ENCODE measurements around the gene ZNF808. TPM values are rescaled to one million over a fixed set of nuclear protein-coding genes. Genes with fewer than 3 reads are reported as not detected.
"Not testable (repeated sequence)": the region's sequence is repeated elsewhere in the genome, so short reads cannot be mapped to it uniquely, and the experiment has no call there.

ZNF808 gene
- total RNA-seq, 1 donor from 2014 or later, result 12.6 TPM

DNA sequence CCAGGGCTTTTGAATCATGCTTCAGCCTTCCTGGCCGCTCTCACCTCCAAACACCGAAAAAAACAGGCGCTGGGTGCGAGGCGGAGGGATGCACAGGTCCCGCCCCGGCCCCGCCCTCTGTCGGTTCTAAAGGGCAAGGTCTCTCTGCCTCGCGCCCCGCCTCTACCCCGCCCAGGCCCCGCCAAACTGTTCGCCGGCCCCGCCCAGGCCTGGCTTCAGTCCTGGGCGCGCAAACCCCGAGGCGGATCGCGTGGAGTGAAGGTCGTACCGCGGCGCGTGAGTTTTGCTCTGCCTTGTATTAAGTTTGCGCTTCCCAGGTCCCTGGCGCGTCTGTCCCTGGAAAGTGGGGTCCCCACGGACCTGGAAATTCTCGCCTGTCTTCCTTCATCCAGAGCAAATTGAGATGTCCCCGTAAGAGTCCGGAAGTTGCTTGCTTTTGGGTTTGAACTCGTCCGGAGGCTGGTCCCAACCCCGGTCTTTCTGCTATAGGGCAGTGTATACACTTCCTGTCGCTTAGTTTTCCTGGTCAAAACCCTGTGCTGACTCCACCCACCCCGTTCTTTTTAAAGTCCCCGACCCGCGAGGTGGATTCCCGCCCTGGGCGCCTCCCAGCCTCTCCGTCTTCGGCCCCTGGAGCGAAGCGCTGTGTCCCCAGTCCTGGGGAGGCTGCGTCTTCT is 8.4 kb downstream of the ZNF808 start:
- Histone ChIP-seq H3K27me3 (ENCODE audit: control insufficient read depth, insufficient read depth, low read length) (no peaks in the 10 kb centered on the region), H3K36me3 (ENCODE audit: control insufficient read depth, insufficient read depth, low read length) (peaks cover 2% of the 10 kb centered on the region), H3K4me3 (ENCODE audit: low read depth, low read length) (peak overlapping the region; percentile 41)
- DNase-seq (ENCODE audit: low read depth), result peak; percentile 69
- no peak for FAIRE-seq
- TF ChIP-seq, protein P1, sequence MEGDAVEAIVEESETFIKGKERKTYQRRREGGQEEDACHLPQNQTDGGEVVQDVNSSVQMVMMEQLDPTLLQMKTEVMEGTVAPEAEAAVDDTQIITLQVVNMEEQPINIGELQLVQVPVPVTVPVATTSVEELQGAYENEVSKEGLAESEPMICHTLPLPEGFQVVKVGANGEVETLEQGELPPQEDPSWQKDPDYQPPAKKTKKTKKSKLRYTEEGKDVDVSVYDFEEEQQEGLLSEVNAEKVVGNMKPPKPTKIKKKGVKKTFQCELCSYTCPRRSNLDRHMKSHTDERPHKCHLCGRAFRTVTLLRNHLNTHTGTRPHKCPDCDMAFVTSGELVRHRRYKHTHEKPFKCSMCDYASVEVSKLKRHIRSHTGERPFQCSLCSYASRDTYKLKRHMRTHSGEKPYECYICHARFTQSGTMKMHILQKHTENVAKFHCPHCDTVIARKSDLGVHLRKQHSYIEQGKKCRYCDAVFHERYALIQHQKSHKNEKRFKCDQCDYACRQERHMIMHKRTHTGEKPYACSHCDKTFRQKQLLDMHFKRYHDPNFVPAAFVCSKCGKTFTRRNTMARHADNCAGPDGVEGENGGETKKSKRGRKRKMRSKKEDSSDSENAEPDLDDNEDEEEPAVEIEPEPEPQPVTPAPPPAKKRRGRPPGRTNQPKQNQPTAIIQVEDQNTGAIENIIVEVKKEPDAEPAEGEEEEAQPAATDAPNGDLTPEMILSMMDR (IDR thresholded peaks at IDR 0.05; ENCODE audit: insufficient read depth, low read length, severe bottlenecking), result no peak

DNA sequence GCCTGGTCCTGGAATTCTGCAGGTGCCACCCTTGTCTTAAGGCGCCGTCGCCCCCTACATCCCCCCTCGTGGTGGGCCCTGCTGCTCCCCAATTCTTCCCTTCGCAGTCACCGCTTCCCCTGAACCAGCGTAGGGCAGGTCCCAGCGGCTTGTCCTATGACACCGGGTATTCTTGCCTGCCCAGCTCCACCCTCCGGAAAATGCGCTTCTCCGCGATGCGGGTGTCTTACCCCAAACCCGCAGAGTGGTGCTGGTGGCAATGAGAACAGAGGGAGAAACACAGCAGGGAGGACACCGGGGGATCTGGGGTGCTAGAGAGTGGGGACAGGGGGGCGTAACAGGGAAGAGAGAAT is 9.0 kb downstream of the ZNF808 start:
- TF ChIP-seq, protein P1 (IDR thresholded peaks at IDR 0.05; ENCODE audit: insufficient read depth, low read length, severe bottlenecking), result no peak
- no peak for DNase-seq (ENCODE audit: low read depth)
- H3K27me3 ChIP-seq (ENCODE audit: control insufficient read depth, insufficient read depth, low read length), result no peaks in the 10 kb centered on the region
- peaks cover 2% of the 10 kb centered on the region for H3K36me3 ChIP-seq (ENCODE audit: control insufficient read depth, insufficient read depth, low read length)
- H3K4me3 ChIP-seq (ENCODE audit: low read depth, low read length), result peak overlapping the region; percentile 41
- FAIRE-seq, result no peak

DNA sequence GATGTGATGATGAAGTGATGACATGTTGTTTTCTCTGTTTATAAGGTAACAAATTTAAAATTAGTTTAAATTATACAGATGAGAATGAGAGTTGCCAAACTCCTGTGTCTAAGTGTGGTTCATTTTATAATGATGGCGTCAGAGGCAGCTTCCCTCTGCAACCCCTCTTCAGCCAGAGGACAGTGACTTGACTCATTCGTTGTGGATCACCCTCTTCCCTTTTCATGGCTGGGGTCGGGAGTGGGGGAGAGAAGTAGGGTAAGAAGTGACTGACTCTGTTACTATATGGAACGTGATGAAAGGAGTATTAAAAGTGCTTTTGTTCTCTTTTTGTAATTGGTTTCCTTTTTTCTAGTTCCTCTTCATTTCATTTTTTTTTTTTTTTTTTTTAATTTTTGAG is 11.3 kb downstream of the ZNF808 start:
- not testable (repeated sequence) for H3K27me3 ChIP-seq (ENCODE audit: control insufficient read depth, insufficient read depth, low read length); DNase-seq (ENCODE audit: low read depth); H3K4me3 ChIP-seq (ENCODE audit: low read depth, low read length); H3K36me3 ChIP-seq (ENCODE audit: control insufficient read depth, insufficient read depth, low read length); FAIRE-seq

DNA sequence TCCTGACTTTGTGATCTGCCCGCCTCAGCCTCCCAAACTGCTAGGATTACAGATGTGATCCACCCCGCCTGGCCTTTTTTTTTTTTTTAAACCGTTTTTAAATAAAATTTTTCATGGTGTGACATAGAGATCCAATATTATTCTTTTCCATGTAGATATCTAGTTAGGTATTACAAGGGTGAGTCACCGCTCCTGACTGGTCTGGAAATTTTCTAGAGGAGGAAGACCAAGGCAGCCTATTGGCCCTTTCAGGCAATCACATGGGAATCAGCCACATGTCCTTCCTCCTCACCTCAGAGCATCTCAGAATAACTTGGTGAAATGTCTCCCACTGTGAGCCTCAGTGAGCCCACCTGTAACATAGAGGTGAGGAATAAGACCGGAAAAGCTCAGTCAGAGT is 13.7 kb downstream of the ZNF808 start:
- not testable (repeated sequence) for H3K4me3 ChIP-seq (ENCODE audit: low read depth, low read length); H3K27me3 ChIP-seq (ENCODE audit: control insufficient read depth, insufficient read depth, low read length); FAIRE-seq; DNase-seq (ENCODE audit: low read depth)
- H3K36me3 ChIP-seq (ENCODE audit: control insufficient read depth, insufficient read depth, low read length), result peaks cover 11% of the 10 kb centered on the region

DNA sequence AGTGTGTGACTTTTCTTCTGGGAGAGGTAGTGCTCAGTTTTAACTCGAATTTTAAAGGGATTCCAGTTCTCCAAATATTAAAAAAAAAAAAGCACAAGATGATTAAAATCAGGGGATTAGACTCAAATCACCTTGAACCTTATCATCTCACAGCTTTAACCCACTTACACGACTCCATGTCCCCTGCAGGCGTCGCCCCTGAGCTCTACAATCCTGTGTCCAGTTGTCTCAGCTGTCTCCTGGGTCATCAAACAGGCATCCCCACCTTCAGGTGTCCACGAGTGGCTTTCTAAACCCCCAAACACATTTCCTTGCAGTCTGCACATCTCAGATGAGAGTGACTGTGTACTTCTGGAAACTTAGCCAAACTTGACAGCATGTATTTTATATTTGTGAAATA is 14.1 kb downstream of the ZNF808 start:
- H3K36me3 ChIP-seq (ENCODE audit: control insufficient read depth, insufficient read depth, low read length), result peaks cover 11% of the 10 kb centered on the region
- FAIRE-seq, result no peak
- no peak overlapping the region for H3K4me3 ChIP-seq (ENCODE audit: low read depth, low read length)
- DNase-seq (ENCODE audit: low read depth), result no peak
- no peaks in the 10 kb centered on the region for H3K27me3 ChIP-seq (ENCODE audit: control insufficient read depth, insufficient read depth, low read length)
- TF ChIP-seq, protein P1 (IDR thresholded peaks at IDR 0.05; ENCODE audit: insufficient read depth, low read length, severe bottlenecking), result no peak

DNA sequence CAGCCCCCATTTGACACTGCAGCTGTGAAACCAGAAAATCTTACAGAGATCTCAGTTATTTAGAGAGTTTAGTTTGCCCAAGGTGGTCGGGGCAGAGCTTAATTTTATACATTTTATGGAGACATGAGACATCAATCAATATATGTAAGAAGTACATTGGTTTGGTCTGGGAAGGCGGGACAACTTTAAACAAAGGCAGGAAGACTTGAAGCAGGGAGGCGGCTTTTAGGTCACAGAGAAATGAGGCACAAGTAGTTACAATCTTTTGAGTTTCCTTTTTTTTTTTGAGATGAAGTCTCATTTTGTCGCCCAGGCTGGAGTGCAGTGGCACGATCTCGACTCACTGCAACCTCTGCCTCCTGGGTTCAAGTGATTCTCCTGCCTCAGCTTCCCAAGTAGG is 15.1 kb downstream of the ZNF808 start:
- peaks cover 11% of the 10 kb centered on the region for H3K36me3 ChIP-seq (ENCODE audit: control insufficient read depth, insufficient read depth, low read length)
- not testable (repeated sequence) for H3K4me3 ChIP-seq (ENCODE audit: low read depth, low read length); FAIRE-seq; DNase-seq (ENCODE audit: low read depth); H3K27me3 ChIP-seq (ENCODE audit: control insufficient read depth, insufficient read depth, low read length)

DNA sequence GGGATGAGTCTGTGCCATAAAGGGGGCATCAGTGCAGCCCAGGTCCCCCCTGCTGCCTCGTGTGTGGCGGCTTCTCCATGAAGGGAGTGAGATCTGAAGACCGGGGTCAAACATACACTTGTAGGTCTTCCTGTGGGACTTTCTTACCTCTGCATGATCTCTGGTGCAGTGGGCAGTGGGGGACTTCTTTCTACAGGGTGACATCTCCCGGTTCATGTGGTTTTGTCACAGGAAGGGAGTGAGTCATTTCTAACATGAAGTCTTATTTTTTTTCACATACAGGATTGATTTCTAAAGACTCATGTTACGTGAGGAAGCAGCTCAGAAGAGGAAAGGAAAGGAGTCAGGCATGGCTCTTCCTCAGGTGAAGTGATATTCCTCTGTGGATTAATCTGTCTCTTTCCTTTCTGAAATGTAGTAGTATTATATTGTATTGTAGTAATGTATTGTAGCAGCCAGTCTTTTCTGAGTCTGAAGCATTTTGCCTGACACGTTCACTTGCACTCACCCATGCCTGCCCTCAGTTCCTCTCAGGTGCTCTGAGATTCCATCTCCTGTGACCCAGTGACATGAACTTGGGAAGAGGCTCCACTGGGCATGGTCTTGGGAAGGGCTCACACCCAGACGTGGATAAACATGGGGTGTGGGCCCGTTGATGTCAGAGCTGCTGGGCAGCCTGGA is 15.7 kb downstream of the ZNF808 start:
- FAIRE-seq (no peak), DNase-seq (ENCODE audit: low read depth) (no peak)
- TF ChIP-seq, protein P1 (IDR thresholded peaks at IDR 0.05; ENCODE audit: insufficient read depth, low read length, severe bottlenecking), result no peak
- Histone ChIP-seq H3K36me3 (ENCODE audit: control insufficient read depth, insufficient read depth, low read length) (peaks cover 11% of the 10 kb centered on the region), H3K4me3 (ENCODE audit: low read depth, low read length) (no peak overlapping the region), H3K27me3 (ENCODE audit: control insufficient read depth, insufficient read depth, low read length) (no peaks in the 10 kb centered on the region)

All from bronchial epithelial cell (primary cell).